ENCODE results near the gene CSNK2A3. TPM values are rescaled to one million over a fixed set of nuclear protein-coding genes. Genes with fewer than 3 reads are reported as not detected.

CSNK2A3 gene
- total and polyA plus RNA-seq, 2 donors (not counting 1 experiment from before 2014, with no cell fraction given), result 0.15 to 0.32 TPM

DNA sequence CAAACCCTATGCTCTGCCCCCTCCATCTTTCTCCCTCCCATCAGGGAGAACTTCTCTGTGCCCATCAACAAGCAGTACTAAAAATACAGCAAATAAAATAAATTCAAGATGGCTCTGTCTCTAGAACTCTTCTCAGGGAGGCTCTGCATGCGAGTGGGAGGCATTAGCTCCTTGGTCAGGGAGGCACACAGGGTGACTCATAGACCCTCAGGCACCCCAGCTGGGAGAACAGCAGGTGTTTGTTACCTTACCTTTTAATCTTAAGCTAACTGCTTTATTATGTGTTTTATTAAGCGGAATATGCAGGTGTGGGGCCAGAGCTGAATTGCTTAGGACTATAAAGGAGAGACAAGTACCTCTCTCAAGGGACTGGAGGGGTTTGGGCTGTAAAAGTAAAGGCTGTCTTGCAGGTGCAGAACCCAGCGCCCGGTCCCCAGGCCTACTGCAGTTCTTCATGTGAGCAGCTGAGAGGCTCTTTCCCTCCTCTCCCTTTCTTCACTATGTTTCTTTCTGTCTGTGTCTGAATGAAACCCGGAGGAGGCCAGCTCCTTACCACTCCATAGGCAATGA lies 20.8 kb downstream of the CSNK2A3 start:
- no peaks in the 10 kb centered on the region for H3K79me2 ChIP-seq (ENCODE audit: control insufficient read depth, insufficient read depth, low read length)
- H3K4me2 ChIP-seq (replicated peaks; ENCODE audit: low read depth, low read length, poor library complexity, severe bottlenecking), result no peak overlapping the region
- H3K27ac ChIP-seq (ENCODE audit: low read length in 2 of 2), result no peak overlapping the region
- no peak for TF ChIP-seq CTCF (IDR thresholded peaks at IDR 0.05)
- TF ChIP-seq EZH2 (IDR thresholded peaks at IDR 0.05; ENCODE audit: borderline replicate concordance, insufficient read depth, low read depth, low read length, poor library complexity, severe bottlenecking), result no peak
- ATAC-seq (ENCODE audit: low read depth), result no peak
- H3K4me3 Mint-ChIP-seq, result no peak overlapping the region
- no peaks in the 10 kb centered on the region for H3K4me1 Mint-ChIP-seq
- no peaks in the 10 kb centered on the region for H3K27me3 ChIP-seq (replicated peaks in 1 of 4; ENCODE audit: control extremely low read depth in 1 of 4, control insufficient read depth in 3 of 4, insufficient read depth in 4 of 4, low read length in 3 of 4)
- DNase-seq, result no peak
- H4K20me1 ChIP-seq (ENCODE audit: control insufficient read depth, insufficient read depth, low read length, poor library complexity, severe bottlenecking), result no peaks in the 10 kb centered on the region
- no peaks in the 10 kb centered on the region for H3K9me3 Mint-ChIP-seq (ENCODE audit: insufficient read depth)
- no peaks in the 10 kb centered on the region for H3K36me3 ChIP-seq (replicated peaks in 1 of 2; ENCODE audit: control extremely low read depth in 1 of 2, control insufficient read depth in 1 of 2, extremely low read depth in 1 of 2, insufficient read depth in 2 of 2, low read length in 1 of 2)
- H3K9me3 ChIP-seq (ENCODE audit: control extremely low read depth in 1 of 3, control insufficient read depth in 2 of 3, insufficient read depth in 1 of 3, low read length in 2 of 3), result no peaks in the 10 kb centered on the region
- H3K27me3 Mint-ChIP-seq, result peaks cover 10% of the 10 kb centered on the region
- CTCF ChIA-PET, result no interaction called here
- 78% methylated on average over 3 of the region's 5 CpGs for WGBS (ENCODE audit: insufficient coverage)
- POLR2A ChIA-PET, result no interaction called here
- no peak overlapping the region for H3K9ac ChIP-seq (ENCODE audit: low read length)
- no peaks in the 10 kb centered on the region for H3K4me1 ChIP-seq (ENCODE audit: control insufficient read depth in 2 of 2, insufficient read depth in 2 of 2, low read length in 2 of 2)
- no peak overlapping the region for H3K4me3 ChIP-seq (ENCODE audit: control extremely low read depth in 1 of 5, extremely low read depth in 1 of 5, insufficient read depth in 1 of 5, low read depth in 2 of 5, low read length in 4 of 5)
- intact Hi-C loops (cut with micrococcal nuclease), result no loop called here
- H2AFZ ChIP-seq (ENCODE audit: insufficient read depth, low read depth, low read length, poor library complexity, severe bottlenecking), result no peak overlapping the region
- H3K27ac Mint-ChIP-seq, result no peak overlapping the region

GRCh38 chr11:11329062-11329806 lies 23.8 kb downstream of the CSNK2A3 start:
- no peak for TF ChIP-seq EZH2 (IDR thresholded peaks at IDR 0.05; ENCODE audit: borderline replicate concordance, insufficient read depth, low read depth, low read length, poor library complexity, severe bottlenecking)
- no peak for TF ChIP-seq CTCF (IDR thresholded peaks at IDR 0.05)
- no peak overlapping the region for H3K9ac ChIP-seq (ENCODE audit: low read length)
- H2AFZ ChIP-seq (ENCODE audit: insufficient read depth, low read depth, low read length, poor library complexity, severe bottlenecking), result no peak overlapping the region
- ATAC-seq (ENCODE audit: low read depth) (no peak), DNase-seq (no peak)
- no peaks in the 10 kb centered on the region for H3K4me1 ChIP-seq (ENCODE audit: control insufficient read depth in 2 of 2, insufficient read depth in 2 of 2, low read length in 2 of 2)
- Mint-ChIP-seq H3K4me1 (no peaks in the 10 kb centered on the region), H3K27ac (no peak overlapping the region), H3K4me3 (no peak overlapping the region), H3K9me3 (ENCODE audit: insufficient read depth) (no peaks in the 10 kb centered on the region), H3K27me3 (no peaks in the 10 kb centered on the region)
- intact Hi-C loops (cut with micrococcal nuclease), result no loop called here
- ChIA-PET CTCF (no interaction called here), POLR2A (no interaction called here)
- no peaks in the 10 kb centered on the region for H3K9me3 ChIP-seq (ENCODE audit: control extremely low read depth in 1 of 3, control insufficient read depth in 2 of 3, insufficient read depth in 1 of 3, low read length in 2 of 3)
- H3K79me2 ChIP-seq (ENCODE audit: control insufficient read depth, insufficient read depth, low read length), result no peaks in the 10 kb centered on the region
- no peak overlapping the region for H3K27ac ChIP-seq (ENCODE audit: low read length in 2 of 2)
- no peak overlapping the region for H3K4me2 ChIP-seq (replicated peaks; ENCODE audit: low read depth, low read length, poor library complexity, severe bottlenecking)
- no peaks in the 10 kb centered on the region for H3K36me3 ChIP-seq (replicated peaks in 1 of 2; ENCODE audit: control extremely low read depth in 1 of 2, control insufficient read depth in 1 of 2, extremely low read depth in 1 of 2, insufficient read depth in 2 of 2, low read length in 1 of 2)
- H3K27me3 ChIP-seq (replicated peaks in 1 of 4; ENCODE audit: control extremely low read depth in 1 of 4, control insufficient read depth in 3 of 4, insufficient read depth in 4 of 4, low read length in 3 of 4), result no peaks in the 10 kb centered on the region
- 92% methylated on average over 4 of the region's 4 CpGs for WGBS (ENCODE audit: insufficient coverage)
- no peaks in the 10 kb centered on the region for H4K20me1 ChIP-seq (ENCODE audit: control insufficient read depth, insufficient read depth, low read length, poor library complexity, severe bottlenecking)
- no peak overlapping the region for H3K4me3 ChIP-seq (ENCODE audit: control extremely low read depth in 1 of 5, extremely low read depth in 1 of 5, insufficient read depth in 1 of 5, low read depth in 2 of 5, low read length in 4 of 5)

Data from B cell (primary cell).